ENCODE data around the gene TMEM120A.

Gene TMEM120A

GRCh38 chr7:75963381-75963995, 30.9 kb downstream of the TMEM120A start:
- TF ChIP-seq GATA1 (IDR thresholded peaks at IDR 0.05; ENCODE audit: low read depth, low read length) = no peak
- TF ChIP-seq POLR2A (IDR thresholded peaks at IDR 0.05; ENCODE audit: low read length) = no peak

DNA sequence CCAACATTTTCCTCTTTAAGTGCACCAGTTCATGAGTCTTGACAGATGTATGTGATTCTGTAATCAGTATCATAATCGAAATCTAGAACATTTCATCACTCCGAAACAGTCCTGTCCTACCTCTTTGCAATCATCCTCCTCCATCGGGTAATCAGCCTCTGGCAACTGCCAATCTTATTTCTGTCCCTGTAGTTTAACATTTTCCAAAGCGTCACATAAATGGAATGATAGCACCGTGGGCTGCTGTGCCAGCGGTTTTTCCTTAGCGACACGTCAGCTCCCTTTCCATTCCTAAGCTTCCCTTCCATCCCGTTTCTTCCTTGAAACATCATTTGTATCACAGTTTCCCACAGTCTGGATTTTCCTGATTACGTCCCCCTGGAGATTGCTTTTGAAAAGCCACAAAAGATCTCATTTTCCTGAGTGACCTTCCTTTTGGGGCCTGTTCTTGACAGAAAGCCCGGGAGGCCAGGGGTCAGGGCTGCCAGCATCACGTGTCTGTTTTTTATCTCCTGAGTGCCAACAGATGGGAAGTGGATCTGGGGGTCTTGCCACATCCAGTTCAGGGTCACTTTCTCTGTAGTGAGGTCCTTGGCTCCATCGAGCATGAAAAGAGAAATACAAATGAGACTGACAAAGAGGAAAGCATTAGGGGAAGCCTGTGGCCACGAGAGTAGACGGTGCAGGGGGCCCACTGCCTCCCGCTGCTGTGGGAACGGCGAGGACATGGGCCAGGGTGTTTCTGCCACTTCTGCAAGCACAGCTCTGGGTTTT, 31.6 kb downstream of the TMEM120A start:
- TF ChIP-seq POLR2A (IDR thresholded peaks at IDR 0.05; ENCODE audit: low read length) (no peak), GATA1 (IDR thresholded peaks at IDR 0.05; ENCODE audit: low read depth, low read length) (no peak)
- no peak for DNase-seq

More at GRCh38 chr7:75963381-75963995, 30.9 kb downstream of the TMEM120A start:
- DNase-seq = no peak

- TF ChIP-seq GATA1 (IDR thresholded peaks at IDR 0.05; ENCODE audit: low read depth, low read length) (no peak), POLR2A (IDR thresholded peaks at IDR 0.05; ENCODE audit: low read length) (no peak)
- no peak for DNase-seq
Observed at GRCh38 chr7:75961218-75961617, 33.2 kb downstream of the TMEM120A start.

GRCh38 chr7:75960372-75960771, 34.0 kb downstream of the TMEM120A start:
- TF ChIP-seq GATA1 (IDR thresholded peaks at IDR 0.05; ENCODE audit: low read depth, low read length) = no peak
- TF ChIP-seq POLR2A (IDR thresholded peaks at IDR 0.05; ENCODE audit: low read length) = no peak
- DNase-seq = no peak

DNA sequence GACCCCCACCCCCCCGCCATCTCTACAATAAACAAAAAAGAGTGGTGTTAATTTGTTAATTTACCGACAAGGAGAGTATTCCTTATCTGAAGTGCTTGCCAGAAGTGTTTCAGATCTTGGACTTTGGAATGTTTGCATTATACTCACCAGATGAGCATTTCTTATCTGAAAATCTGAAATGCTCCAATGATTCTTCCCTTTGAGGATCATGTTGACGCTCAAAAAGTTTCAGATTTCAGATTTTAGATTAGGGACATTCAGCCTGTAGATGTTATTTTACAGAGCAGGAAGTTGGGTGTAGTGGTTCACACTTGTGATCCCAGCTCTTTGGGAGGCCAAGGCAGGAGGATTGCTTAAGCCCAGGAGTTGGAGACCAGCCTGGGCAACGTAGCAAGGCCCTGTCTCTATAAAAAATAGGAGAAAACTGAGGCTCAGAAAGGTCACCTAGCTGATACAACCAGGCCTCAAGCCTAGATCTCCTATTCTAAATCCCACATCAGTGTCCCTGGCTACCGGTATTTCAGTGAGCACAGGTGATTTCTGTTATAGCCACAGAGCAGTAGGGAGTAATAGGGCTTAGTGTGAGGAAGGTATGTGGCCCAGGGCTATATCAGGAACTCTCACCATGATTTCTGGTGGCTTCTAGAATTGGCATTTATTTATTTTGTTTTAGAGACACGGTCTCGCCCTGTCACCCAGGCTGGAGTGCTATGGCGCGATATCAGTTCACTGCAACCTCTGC, 35.4 kb downstream of the TMEM120A start:
- TF ChIP-seq POLR2A (IDR thresholded peaks at IDR 0.05; ENCODE audit: low read length) = no peak
- no peak for TF ChIP-seq GATA1 (IDR thresholded peaks at IDR 0.05; ENCODE audit: low read depth, low read length)
- no peak for DNase-seq

GRCh38 chr7:75957021-75957736, 37.2 kb downstream of the TMEM120A start:
- no peak for DNase-seq
- TF ChIP-seq GATA1 (IDR thresholded peaks at IDR 0.05; ENCODE audit: low read depth, low read length) (no peak), POLR2A (IDR thresholded peaks at IDR 0.05; ENCODE audit: low read length) (no peak)

- DNase-seq = no peak
- no peak for TF ChIP-seq POLR2A (IDR thresholded peaks at IDR 0.05; ENCODE audit: low read length)
- TF ChIP-seq GATA1 (IDR thresholded peaks at IDR 0.05; ENCODE audit: low read depth, low read length) = no peak
Observed at GRCh38 chr7:75955331-75955955, 39.0 kb downstream of the TMEM120A start.

GRCh38 chr7:75953931-75954330, 40.5 kb downstream of the TMEM120A start:
- DNase-seq = no peak
- TF ChIP-seq POLR2A (IDR thresholded peaks at IDR 0.05; ENCODE audit: low read length) = no peak
- TF ChIP-seq GATA1 (IDR thresholded peaks at IDR 0.05; ENCODE audit: low read depth, low read length) = no peak

DNA sequence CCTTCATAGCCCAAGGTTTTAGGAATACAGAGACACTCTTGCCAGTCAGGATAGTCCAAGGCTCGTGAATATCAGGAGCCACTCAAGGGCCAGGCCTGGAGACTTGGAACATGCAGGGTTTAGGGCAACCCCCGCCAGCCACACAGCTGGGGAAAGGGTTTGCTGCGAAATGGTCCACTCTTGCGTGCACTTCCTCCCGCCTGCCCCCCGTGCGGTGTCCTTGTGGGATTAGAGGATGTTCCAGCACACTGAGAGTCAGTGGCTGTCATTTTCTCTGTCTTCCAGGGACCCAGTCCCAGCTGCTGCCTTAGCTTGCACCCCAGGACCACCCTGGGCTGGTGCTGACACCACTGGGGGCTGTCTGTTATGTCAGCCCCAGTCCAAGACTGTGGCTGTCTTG, 41.0 kb downstream of the TMEM120A start:
- no peak for DNase-seq
- TF ChIP-seq GATA1 (IDR thresholded peaks at IDR 0.05; ENCODE audit: low read depth, low read length) = no peak
- TF ChIP-seq POLR2A (IDR thresholded peaks at IDR 0.05; ENCODE audit: low read length) = no peak

DNA sequence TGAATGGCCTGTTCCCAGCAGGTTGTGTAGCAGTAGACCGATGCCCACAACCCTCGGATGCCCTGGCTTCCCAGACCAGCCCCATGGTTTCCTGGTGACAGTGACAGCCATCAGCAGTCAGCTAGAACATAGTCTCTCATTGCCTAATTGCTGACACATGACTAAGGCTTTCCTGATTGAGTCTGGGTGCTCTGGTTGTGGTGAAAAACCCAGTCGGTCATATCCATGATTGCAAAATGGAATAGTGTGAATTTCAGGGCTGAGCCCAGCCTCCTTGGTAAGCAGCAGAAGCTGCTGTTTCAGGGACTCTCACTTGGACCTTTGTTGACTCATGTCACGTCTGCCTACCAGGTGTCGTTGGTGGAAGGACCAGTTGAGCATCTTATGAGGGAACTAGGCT, 42.9 kb downstream of the TMEM120A start:
- TF ChIP-seq POLR2A (IDR thresholded peaks at IDR 0.05; ENCODE audit: low read length) (no peak), GATA1 (IDR thresholded peaks at IDR 0.05; ENCODE audit: low read depth, low read length) (no peak)
- DNase-seq = no peak

DNA sequence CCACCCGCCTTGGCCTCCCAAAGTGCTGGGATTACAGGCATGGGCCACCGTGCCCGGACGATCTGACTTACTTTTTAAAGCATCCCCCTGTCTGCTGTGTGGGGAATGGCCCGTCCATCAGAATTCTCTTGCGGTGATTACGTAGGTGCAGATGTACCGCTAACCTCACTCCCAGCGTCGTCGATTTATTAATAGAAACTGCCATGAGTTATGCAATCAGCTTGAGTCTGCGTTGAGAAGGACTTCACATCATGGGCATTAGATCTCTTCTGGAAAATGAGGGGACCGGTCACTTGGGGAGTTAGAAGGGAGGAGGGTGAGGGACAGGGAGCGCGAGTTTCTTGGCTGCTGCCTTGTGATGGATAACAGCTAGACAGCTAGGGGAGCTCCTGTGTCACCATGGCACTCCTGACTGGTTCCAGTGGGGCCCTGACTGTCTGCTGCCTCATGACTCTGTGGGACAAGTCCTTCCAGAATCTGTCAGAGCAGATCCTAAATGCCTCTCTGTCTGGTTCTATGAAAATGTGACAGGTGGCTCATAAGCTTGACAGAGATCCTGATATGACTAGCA, 44.2 kb downstream of the TMEM120A start:
- no peak for DNase-seq
- TF ChIP-seq POLR2A (IDR thresholded peaks at IDR 0.05; ENCODE audit: low read length) (no peak), GATA1 (IDR thresholded peaks at IDR 0.05; ENCODE audit: low read depth, low read length) (no peak)

DNA sequence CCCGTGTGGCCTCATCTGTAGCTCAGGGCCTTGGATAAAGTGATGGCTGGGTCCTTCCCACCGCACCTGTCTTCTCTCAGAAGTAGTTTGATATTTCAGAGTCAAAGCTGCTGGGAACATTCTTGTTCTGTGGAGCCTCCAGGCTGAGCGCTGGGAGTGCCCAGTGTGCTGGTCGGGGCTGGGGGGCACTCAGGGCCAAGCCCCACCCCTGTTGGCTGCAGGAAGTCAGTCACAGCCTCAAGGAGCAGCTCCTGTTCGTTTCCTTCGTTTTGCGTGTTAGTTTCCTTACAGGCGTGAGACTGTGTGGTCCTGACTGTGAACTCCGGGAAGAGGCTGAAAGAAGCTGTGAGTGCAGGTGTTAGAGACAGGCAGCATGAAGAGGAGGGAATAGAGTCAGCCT, 46.2 kb downstream of the TMEM120A start:
- TF ChIP-seq GATA1 (IDR thresholded peaks at IDR 0.05; ENCODE audit: low read depth, low read length) (no peak), POLR2A (IDR thresholded peaks at IDR 0.05; ENCODE audit: low read length) (no peak)
- DNase-seq = no peak

DNA sequence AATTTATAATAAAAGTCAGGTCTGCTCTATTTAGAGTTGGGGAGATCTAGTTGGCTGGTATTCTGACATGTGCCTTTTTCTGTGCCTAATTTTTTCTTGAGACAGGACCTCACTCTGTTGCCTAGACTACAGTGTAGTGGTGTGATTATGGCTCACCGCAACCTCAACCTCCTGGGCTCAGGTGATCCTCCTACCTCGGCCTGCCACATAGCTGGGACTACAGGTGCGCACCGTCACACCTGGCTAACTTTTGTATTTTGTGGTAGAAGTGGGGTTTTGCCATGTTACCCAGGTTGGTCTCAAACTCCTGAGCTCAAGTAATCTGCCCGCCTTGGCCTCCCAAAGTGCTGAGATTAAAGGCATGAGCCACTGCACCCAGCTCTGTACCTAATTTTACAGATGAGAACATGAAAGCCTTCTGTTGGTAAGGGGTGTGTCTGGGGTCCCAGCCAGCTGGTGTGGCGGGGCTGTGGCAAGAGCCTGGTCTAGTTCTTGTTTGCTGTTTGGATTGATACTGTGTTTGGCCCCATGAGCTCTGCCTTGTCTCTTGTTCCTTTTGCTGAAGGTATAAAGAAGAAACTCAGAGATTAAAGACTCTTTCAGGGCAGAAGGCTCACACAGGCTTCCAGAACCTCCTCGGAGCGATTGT, 48.1 kb downstream of the TMEM120A start:
- TF ChIP-seq POLR2A (IDR thresholded peaks at IDR 0.05; ENCODE audit: low read length) (no peak), GATA1 (IDR thresholded peaks at IDR 0.05; ENCODE audit: low read depth, low read length) (no peak)
- DNase-seq = no peak

Data from erythroblast (primary cell).